Activated T-cell treated with anti-CD3 and anti-CD28 coated beads, Interleukin-2, amount 50 U/mL, for 72 hours (primary cell): Measurements from ENCODE around the gene AK1. TPM values are rescaled to one million over a fixed set of nuclear protein-coding genes. Genes with fewer than 3 reads are reported as not detected.

Experiments used
- ATAC-seq, 2 donors: fragments of 150-1000 bp; cut with Tn5 transposase; replicated peaks in 1 of 2; 2 replicates each; pipeline ENCODE4 v1.10.0; 2021; ENCODE audit warnings: moderate library complexity in 2 of 2, mild to moderate bottlenecking in 1 of 2
- DNase-seq, 2 donors: peaks; one replicate each; pipeline ENCODE4 v3.0.0; 2021 to 2022; ENCODE audit warnings: mixed read lengths in 1 of 2
- H3K27ac Mint-ChIP-seq: one replicate; pipeline ENCODE4 v1.8.0; 2022; ENCODE audit warnings: mild to moderate bottlenecking, moderate library complexity, mixed read lengths
- H3K27me3 Mint-ChIP-seq: one replicate; pipeline ENCODE4 v1.8.0; 2022; ENCODE audit warnings: low read depth, mixed read lengths
- H3K36me3 Mint-ChIP-seq, 2 donors: one replicate each; pipeline ENCODE4 v1.8.0; 2022; ENCODE audit warnings: mixed read lengths in 2 of 2, mild to moderate bottlenecking in 1 of 2; ENCODE audit not compliant: insufficient read depth in 2 of 2
- H3K4me1 Mint-ChIP-seq: one replicate; pipeline ENCODE4 v1.8.0; 2022; ENCODE audit warnings: low read depth, mixed read lengths
- H3K4me3 Mint-ChIP-seq, 2 donors: one replicate each; pipeline ENCODE4 v1.8.0; 2022; ENCODE audit warnings: mild to moderate bottlenecking in 2 of 2, mixed read lengths in 2 of 2, moderate library complexity in 2 of 2
- H3K9me3 Mint-ChIP-seq, 2 donors: one replicate each; pipeline ENCODE4 v1.8.0; 2022; ENCODE audit warnings: mixed read lengths in 2 of 2
- total RNA-seq, 2 donors: library from RNA; stranded (reverse); gene quantifications; one replicate each; pipeline ENCODE4 v1.2.3, GENCODE V29; 2022

The AK1 gene
- total RNA-seq, 2 donors from 2014 or later: 37.7 to 41.9 TPM

GRCh38 chr9:127904561-127905003, 27.1 kb upstream of the AK1 start:
- Mint-ChIP-seq H3K4me1 (peaks cover 49% of the 10 kb centered on the region), H3K27ac (peak overlapping the region; percentile 100), H3K4me3 (peak overlapping the region; percentile 93 to 99), H3K36me3 (peaks cover 0 to 2% of the 10 kb centered on the region in 2 donors), H3K27me3 (no peaks in the 10 kb centered on the region), H3K9me3 (no peaks in the 10 kb centered on the region)
- ATAC-seq: peak in 1 of 2 donors; percentile 1
- no peak for DNase-seq

DNA sequence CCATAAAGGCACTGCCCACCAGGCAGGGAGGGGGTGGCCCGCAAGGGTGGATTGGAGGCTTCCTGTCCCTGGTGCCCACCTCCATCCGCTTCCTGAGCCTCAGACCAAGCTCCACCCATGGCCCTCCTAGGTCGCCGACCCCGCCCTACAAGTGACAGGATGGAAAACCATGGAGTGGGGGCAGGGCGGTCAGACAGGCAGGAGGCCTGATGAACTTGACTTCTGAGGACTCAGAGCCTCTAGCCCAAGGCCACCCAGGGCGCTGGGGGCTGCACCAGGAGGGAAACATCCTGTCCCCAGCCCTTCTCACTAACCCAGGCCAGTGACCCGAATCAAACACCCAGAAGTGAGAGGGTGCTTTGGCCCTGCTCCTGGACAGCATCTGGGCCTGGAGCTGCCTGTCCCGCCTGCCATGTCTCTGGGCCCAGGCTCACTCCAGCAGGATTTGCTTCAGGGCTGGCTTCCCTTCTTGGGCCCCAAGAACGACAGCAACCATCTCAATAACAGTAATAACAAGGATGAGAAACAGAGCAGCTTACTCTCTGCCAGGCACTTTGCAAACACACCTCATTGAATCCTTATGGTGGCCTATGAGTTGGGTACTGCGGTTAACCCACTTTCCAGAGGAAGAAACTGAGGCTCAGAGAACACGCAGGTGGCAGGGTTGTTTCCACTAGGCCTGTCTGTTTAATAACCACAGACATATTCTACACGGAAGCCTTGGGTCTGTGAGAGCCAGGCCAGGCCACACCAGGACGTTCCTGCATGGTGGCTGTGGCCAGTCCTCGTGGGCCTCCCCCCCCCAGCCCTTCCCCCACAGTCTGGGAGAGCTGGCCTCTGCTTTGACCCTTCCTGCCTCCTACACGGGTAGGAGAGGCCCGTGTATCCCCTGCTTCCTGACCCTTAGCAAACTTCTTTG, 26.3 kb upstream of the AK1 start:
- Mint-ChIP-seq H3K36me3 (peaks cover 0 to 2% of the 10 kb centered on the region in 2 donors), H3K27ac (peak overlapping the region; percentile 100), H3K4me1 (peaks cover 49% of the 10 kb centered on the region), H3K9me3 (no peaks in the 10 kb centered on the region), H3K27me3 (no peaks in the 10 kb centered on the region), H3K4me3 (peak overlapping the region; percentile 93 to 99)
- DNase-seq (peak; percentile 84 to 88), ATAC-seq (peak; percentile 30 to 53)

DNA sequence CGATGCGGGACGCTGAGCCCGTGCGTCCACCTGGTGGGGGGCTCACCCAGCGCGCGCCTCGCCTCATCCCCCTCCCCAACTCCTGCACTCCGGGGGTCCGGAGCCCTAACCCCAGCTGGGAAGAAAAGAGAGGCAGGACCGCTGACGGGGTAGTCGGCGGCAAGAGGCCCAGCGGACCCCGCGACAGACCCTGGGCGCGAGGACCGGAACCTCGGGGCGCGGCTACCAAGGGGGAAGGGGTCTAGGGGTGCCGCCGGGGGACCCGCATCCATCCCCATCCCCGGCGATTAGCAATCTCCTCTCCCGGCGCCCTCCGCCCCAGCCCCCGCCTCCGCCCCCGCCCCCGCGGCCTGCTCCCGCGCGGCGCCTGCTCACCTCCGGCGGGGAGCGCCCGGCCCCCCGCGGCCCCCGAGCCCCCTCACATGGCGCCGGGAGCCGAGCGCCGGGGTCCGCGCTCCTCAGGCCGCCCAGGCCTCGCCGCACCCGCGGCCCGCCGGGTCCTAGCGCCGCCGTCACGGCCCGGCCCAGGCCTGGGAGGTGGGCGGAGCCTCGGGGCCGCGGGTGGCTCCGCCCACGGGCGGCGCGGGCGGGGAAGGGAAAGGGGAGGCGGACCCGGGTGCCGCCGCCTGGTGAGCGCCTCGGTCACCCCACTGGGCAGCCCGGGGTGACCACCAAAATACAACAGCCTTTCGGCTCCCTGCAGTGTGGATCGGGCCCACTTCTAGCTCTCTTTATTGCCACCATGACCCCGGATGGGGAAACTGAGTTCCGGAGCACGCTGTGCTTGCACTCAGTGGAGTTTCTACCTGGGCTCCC, 21.9 kb upstream of the AK1 start, which contains the start of gene ST6GALNAC6:
TSS of gene ST6GALNAC6 (minus strand) at position 476 of the 816 bp plus-strand sequence. CDS start 1,622 bp downstream, outside the sequence.
- peaks cover 36% of the 10 kb centered on the region for H3K4me1 Mint-ChIP-seq

DNA sequence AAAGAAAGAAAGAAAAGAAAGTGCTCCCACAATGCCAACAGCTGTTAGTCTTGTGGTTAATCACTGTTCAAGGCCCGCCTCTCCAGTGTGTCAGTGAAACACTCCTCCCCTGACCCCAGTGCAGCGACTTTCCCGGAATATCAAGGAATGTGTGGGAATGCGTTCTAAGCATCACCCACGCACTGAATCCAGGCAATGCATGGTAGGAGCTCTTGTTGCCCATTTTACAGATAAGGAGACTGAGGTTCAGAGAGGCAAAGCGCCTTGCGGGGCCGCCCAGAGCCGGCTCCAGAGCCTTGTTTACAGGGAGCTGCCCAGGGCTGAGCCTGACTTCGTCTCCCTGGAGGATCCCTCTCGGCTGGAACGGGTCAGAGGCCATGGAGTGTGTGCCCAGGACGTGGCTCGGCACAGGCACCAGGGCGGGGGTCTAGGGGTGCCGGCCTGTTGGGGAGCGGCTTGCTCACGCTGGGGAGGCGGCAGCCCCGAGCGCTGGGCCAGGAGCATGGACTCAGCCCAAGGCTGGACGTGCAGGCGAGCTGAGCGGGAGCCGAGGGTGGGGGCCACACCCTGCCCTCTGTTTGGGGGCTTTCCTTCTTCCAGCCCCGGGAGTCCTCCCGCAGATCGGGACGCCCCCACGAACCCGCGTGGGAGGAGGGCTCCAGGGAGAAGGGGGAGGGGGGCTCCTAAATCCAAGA, 21.1 kb upstream of the AK1 start:
- Mint-ChIP-seq H3K4me1 (peaks cover 28% of the 10 kb centered on the region), H3K9me3 (peaks cover 0 to 2% of the 10 kb centered on the region in 2 donors), H3K27ac (no peak overlapping the region), H3K4me3 (peak overlapping the region; percentile 84 to 88), H3K27me3 (no peaks in the 10 kb centered on the region), H3K36me3 (peaks cover 14 to 27% of the 10 kb centered on the region in 2 donors)
- DNase-seq (peak in 1 of 2 donors; percentile 34), ATAC-seq (peak; percentile 10)

More for the DNA sequence above, 21.9 kb upstream of the AK1 start, which contains the start of gene ST6GALNAC6:
- ATAC-seq (peak; percentile 83 to 87), DNase-seq (peak; percentile 81 to 88)
- peak within 1 kb of the TSS; percentile 46 for H3K27ac Mint-ChIP-seq
- peaks cover 8 to 20% of the 10 kb centered on the region in 2 donors for H3K36me3 Mint-ChIP-seq
- no peaks in the 10 kb centered on the region for H3K9me3 Mint-ChIP-seq
- peak within 1 kb of the TSS; percentile 91 to 92 for H3K4me3 Mint-ChIP-seq
- no peaks in the 10 kb centered on the region for H3K27me3 Mint-ChIP-seq

DNA sequence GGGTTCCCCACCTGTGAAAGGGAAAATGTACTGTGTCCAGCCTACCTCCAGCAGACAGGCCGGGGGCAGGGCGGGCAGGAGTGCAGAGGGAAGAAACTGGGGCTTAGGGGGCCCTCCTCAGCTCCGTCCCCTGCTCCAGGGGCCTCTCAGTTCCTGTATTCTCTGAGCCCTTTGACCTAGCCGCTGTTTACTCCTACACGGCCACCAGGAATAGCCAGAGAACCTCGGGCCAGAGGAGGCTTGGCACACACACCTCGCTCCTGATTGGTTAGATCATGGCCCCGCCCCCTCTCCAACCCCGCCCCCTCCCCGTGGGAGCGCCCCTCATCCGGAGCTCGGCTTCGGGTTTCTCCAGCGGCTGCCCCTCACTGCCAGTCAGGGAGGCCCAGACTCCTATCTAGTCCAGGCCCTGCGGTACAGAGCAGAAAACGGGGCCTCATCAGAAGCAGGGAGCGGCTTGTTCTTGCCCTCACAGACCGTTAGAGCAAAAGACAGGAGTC, 19.8 kb upstream of the AK1 start:
- Mint-ChIP-seq H3K27me3 (no peaks in the 10 kb centered on the region), H3K4me3 (peak overlapping the region in 1 of 2 donors; percentile 50), H3K27ac (no peak overlapping the region), H3K4me1 (peaks cover 20% of the 10 kb centered on the region), H3K36me3 (peaks cover 21 to 37% of the 10 kb centered on the region in 2 donors), H3K9me3 (peaks cover 0 to 2% of the 10 kb centered on the region in 2 donors)
- DNase-seq: no peak
- peak; percentile 6 to 17 for ATAC-seq

DNA sequence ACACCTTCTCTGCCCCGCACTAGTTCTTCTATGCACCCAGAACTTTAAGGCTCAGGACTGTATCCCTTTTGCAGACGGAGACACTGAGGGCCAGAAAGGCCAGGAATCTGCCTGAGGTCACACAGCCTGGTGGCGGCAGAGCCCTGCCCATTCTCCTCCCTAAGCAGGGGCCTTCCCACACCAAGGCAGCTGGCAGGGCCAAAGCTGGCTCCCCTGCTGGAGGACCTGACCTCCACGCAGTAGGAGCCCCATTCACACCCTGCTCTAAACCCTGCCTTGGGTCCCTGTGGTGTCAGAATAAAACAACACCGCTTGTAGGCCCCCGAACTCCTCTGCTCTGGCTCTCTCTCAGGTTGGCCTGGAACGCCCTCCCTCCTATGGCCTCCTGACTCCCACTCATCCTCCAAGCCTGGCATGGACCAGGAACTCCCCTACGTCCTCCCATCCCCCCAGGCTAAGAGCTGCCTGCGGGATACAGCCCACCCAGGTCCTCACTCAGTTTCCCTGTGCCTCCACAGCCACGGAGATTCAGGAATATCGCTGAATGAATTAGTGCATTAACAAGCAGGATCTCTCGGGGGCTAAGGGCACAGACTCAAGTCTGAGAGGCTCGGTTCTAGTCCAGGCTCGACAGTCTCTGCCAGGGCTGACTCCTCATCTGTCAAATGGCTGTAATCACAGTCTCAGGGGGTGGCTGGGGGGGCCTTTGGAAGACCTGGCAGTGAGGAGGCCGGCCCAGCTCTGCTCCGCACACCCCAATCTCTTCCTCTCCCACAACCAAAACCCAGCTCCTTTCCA, 19.1 kb upstream of the AK1 start:
- H3K27ac Mint-ChIP-seq: no peak overlapping the region

GRCh38 chr9:127895811-127896210, 18.3 kb upstream of the AK1 start:
- peaks cover 24 to 43% of the 10 kb centered on the region in 2 donors for H3K36me3 Mint-ChIP-seq
- no peak overlapping the region for H3K4me3 Mint-ChIP-seq
- H3K27me3 Mint-ChIP-seq: no peaks in the 10 kb centered on the region
- ATAC-seq: no peak
- H3K27ac Mint-ChIP-seq: no peak overlapping the region
- H3K9me3 Mint-ChIP-seq: peaks cover 0 to 2% of the 10 kb centered on the region in 2 donors
- no peak for DNase-seq
- peaks cover 14% of the 10 kb centered on the region for H3K4me1 Mint-ChIP-seq

More for the DNA sequence above, 19.1 kb upstream of the AK1 start:
- Mint-ChIP-seq H3K36me3 (peaks cover 21 to 37% of the 10 kb centered on the region in 2 donors), H3K9me3 (peaks cover 0 to 2% of the 10 kb centered on the region in 2 donors), H3K27me3 (no peaks in the 10 kb centered on the region), H3K4me1 (peaks cover 14% of the 10 kb centered on the region), H3K4me3 (no peak overlapping the region)
- DNase-seq (no peak), ATAC-seq (no peak)

DNA sequence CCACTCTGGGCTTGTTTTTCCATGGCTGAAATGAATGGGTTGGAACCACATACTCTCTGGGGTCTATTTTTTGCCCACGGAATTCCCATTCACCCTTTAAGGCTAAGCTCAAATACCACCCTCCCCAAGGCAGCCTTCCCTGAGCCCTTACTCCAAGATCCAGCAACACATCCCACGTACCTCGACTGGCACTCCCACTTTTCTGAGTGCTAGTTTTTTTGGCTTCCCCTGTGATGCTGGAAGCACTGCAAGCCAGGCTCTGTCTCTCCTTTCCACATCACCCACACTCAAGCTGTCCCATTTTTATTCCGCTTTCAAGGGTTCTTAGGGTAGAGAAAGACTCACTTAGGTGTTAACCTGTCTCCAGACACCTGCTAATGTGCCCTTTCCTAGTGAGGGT, 15.9 kb upstream of the AK1 start:
- ATAC-seq (no peak), DNase-seq (no peak)
- Mint-ChIP-seq H3K27ac (no peak overlapping the region), H3K4me1 (peaks cover 10% of the 10 kb centered on the region), H3K4me3 (no peak overlapping the region), H3K36me3 (peaks cover 23 to 47% of the 10 kb centered on the region in 2 donors), H3K9me3 (peaks cover 0 to 2% of the 10 kb centered on the region in 2 donors), H3K27me3 (no peaks in the 10 kb centered on the region)

DNA sequence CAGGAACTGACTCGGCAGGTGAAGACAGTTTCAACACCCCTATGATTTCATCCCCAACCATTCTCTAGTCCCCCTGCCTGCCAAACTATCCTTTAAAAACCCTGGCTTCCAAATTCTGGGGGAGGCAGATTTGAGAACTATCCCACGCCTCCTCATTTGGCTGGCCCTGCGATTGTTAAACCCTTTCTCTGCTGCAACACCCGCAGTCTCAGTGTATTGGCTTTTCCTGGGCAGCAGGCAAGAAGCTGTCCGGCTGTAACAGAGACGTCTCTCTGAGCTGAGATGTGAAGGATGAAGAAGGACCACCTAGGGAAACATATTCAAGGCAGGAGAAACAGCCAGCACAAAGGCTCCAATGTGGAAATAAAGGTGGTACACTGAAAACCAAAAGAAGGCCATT, 15.4 kb upstream of the AK1 start:
- peak overlapping the region; percentile 8 for H3K27ac Mint-ChIP-seq
- ATAC-seq: no peak

GRCh38 chr9:127890053-127890452, 12.6 kb upstream of the AK1 start:
- Mint-ChIP-seq H3K4me3 (no peak overlapping the region), H3K9me3 (peaks cover 0 to 2% of the 10 kb centered on the region in 2 donors), H3K4me1 (peaks cover 6% of the 10 kb centered on the region), H3K36me3 (peaks cover 24 to 41% of the 10 kb centered on the region in 2 donors), H3K27ac (no peak overlapping the region), H3K27me3 (no peaks in the 10 kb centered on the region)
- DNase-seq: no peak
- ATAC-seq: no peak

More for the DNA sequence above, 15.4 kb upstream of the AK1 start:
- Mint-ChIP-seq H3K27me3 (no peaks in the 10 kb centered on the region), H3K9me3 (peaks cover 0 to 2% of the 10 kb centered on the region in 2 donors), H3K36me3 (peaks cover 23 to 47% of the 10 kb centered on the region in 2 donors), H3K4me3 (no peak overlapping the region), H3K4me1 (peaks cover 8% of the 10 kb centered on the region)
- no peak for DNase-seq

- no peak overlapping the region for H3K27ac Mint-ChIP-seq
- no peak overlapping the region for H3K4me3 Mint-ChIP-seq
- no peaks in the 10 kb centered on the region for H3K27me3 Mint-ChIP-seq
- peaks cover 6% of the 10 kb centered on the region for H3K4me1 Mint-ChIP-seq
- peak in 1 of 2 donors; percentile 18 for ATAC-seq
- H3K9me3 Mint-ChIP-seq: no peaks in the 10 kb centered on the region
- H3K36me3 Mint-ChIP-seq: peaks cover 9 to 26% of the 10 kb centered on the region in 2 donors
- DNase-seq: no peak
Measured at GRCh38 chr9:127887792-127888191, 10.3 kb upstream of the AK1 start.
